Measurements from ENCODE around the gene P4HTM.

Gene P4HTM

GRCh38 chr3:49013113-49013737 lies 23.2 kb downstream of the P4HTM start:
- Histone ChIP-seq H3K27me3 (ENCODE audit: insufficient read depth, poor library complexity, severe bottlenecking) (no peaks in the 10 kb centered on the region), H3K27ac (ENCODE audit: poor library complexity, severe bottlenecking) (no peak overlapping the region), H3K4me3 (ENCODE audit: severe bottlenecking) (no peak overlapping the region), H3K9me3 (ENCODE audit: severe bottlenecking) (no peaks in the 10 kb centered on the region), H3K36me3 (ENCODE audit: low read depth) (peaks cover 63% of the 10 kb centered on the region), H3K4me1 (ENCODE audit: insufficient read depth, poor library complexity, severe bottlenecking) (no peaks in the 10 kb centered on the region)
- DNase-seq (ENCODE audit: low spot score) = no peak
- ATAC-seq (ENCODE audit: low read depth) = no peak
- TF ChIP-seq CTCF (IDR thresholded peaks at IDR 0.05; ENCODE audit: poor library complexity, severe bottlenecking) = no peak

GRCh38 chr3:49013738-49014660 lies 24.0 kb downstream of the P4HTM start:
- ATAC-seq (ENCODE audit: low read depth) = peak; percentile 33; the same call in 2 of the 3 replicates
- peak; percentile 54 for TF ChIP-seq CTCF (IDR thresholded peaks at IDR 0.05; ENCODE audit: poor library complexity, severe bottlenecking)
- Histone ChIP-seq H3K4me3 (ENCODE audit: severe bottlenecking) (no peak overlapping the region), H3K9me3 (ENCODE audit: severe bottlenecking) (no peaks in the 10 kb centered on the region), H3K36me3 (ENCODE audit: low read depth) (peaks cover 58% of the 10 kb centered on the region), H3K4me1 (ENCODE audit: insufficient read depth, poor library complexity, severe bottlenecking) (no peaks in the 10 kb centered on the region), H3K27me3 (ENCODE audit: insufficient read depth, poor library complexity, severe bottlenecking) (no peaks in the 10 kb centered on the region), H3K27ac (ENCODE audit: poor library complexity, severe bottlenecking) (no peak overlapping the region)
- no peak for DNase-seq (ENCODE audit: low spot score)

- Histone ChIP-seq H3K27ac (ENCODE audit: poor library complexity, severe bottlenecking) (no peak overlapping the region), H3K4me3 (ENCODE audit: severe bottlenecking) (no peak overlapping the region), H3K4me1 (ENCODE audit: insufficient read depth, poor library complexity, severe bottlenecking) (peaks cover 4% of the 10 kb centered on the region), H3K9me3 (ENCODE audit: severe bottlenecking) (no peaks in the 10 kb centered on the region), H3K36me3 (ENCODE audit: low read depth) (peaks cover 58% of the 10 kb centered on the region), H3K27me3 (ENCODE audit: insufficient read depth, poor library complexity, severe bottlenecking) (no peaks in the 10 kb centered on the region)
- no peak for DNase-seq (ENCODE audit: low spot score)
- no peak for TF ChIP-seq CTCF (IDR thresholded peaks at IDR 0.05; ENCODE audit: poor library complexity, severe bottlenecking)
- ATAC-seq (ENCODE audit: low read depth) = no peak
Measured at GRCh38 chr3:49015072-49015471, 25.0 kb downstream of the P4HTM start.

- Histone ChIP-seq H3K36me3 (ENCODE audit: low read depth) (peaks cover 58% of the 10 kb centered on the region), H3K4me3 (ENCODE audit: severe bottlenecking) (no peak overlapping the region), H3K9me3 (ENCODE audit: severe bottlenecking) (no peaks in the 10 kb centered on the region), H3K27me3 (ENCODE audit: insufficient read depth, poor library complexity, severe bottlenecking) (no peaks in the 10 kb centered on the region), H3K27ac (ENCODE audit: poor library complexity, severe bottlenecking) (no peak overlapping the region), H3K4me1 (ENCODE audit: insufficient read depth, poor library complexity, severe bottlenecking) (peaks cover 4% of the 10 kb centered on the region)
- TF ChIP-seq CTCF (IDR thresholded peaks at IDR 0.05; ENCODE audit: poor library complexity, severe bottlenecking) = no peak
- DNase-seq (ENCODE audit: low spot score) (no peak), ATAC-seq (ENCODE audit: low read depth) (no peak)
Measured at GRCh38 chr3:49015765-49016164, 25.7 kb downstream of the P4HTM start.

All from RWPE2 (cell line).